ENCODE results near the gene MICOS13.
"Not testable (repeated sequence)": the region's sequence is repeated elsewhere in the genome, so short reads cannot be mapped to it uniquely, and the experiment has no call there.

The MICOS13 gene

GRCh38 chr19:5680437-5681368 is at the start of gene MICOS13, which contains the start of gene HSD11B1L:
MICOS13 (minus strand) TSS chr19:5680516; CDS start chr19:5680486, 30 bp downstream.
HSD11B1L (plus strand) TSS chr19:5681027; CDS start chr19:5684833, 3,806 bp downstream.
- DNase-seq = peak; percentile 96

- DNase-seq = no peak
Observed at GRCh38 chr19:5727453-5728050, 47.2 kb upstream of the MICOS13 start.

- DNase-seq = peak; percentile 97
Observed at GRCh38 chr19:5719961-5720790, 39.9 kb upstream of the MICOS13 start, which contains the start of the genes CATSPERD and LONP1. CATSPERD (plus strand) TSS chr19:5720637; CDS start chr19:5720738, 101 bp downstream. LONP1 (minus strand) TSS chr19:5720146; CDS start chr19:5720132, 14 bp downstream.

GRCh38 chr19:5719274-5719960 is 39.1 kb upstream of the MICOS13 start:
- no peak for DNase-seq

GRCh38 chr19:5718579-5719273 is 38.4 kb upstream of the MICOS13 start:
- no peak for DNase-seq

GRCh38 chr19:5718037-5718578 is 37.8 kb upstream of the MICOS13 start:
- DNase-seq = no peak

- DNase-seq = no peak
Observed at GRCh38 chr19:5717215-5717935, 37.1 kb upstream of the MICOS13 start.

- DNase-seq = no peak
Observed at GRCh38 chr19:5714816-5715215, 34.5 kb upstream of the MICOS13 start.

- DNase-seq = no peak
Observed at GRCh38 chr19:5713228-5713627, 32.9 kb upstream of the MICOS13 start.

GRCh38 chr19:5711713-5712161 is 31.4 kb upstream of the MICOS13 start:
- no peak for DNase-seq

- no peak for DNase-seq
Observed at GRCh38 chr19:5711025-5711424, 30.7 kb upstream of the MICOS13 start.

GRCh38 chr19:5707576-5708575 is 27.6 kb upstream of the MICOS13 start:
- DNase-seq = no peak

- no peak for DNase-seq
Observed at GRCh38 chr19:5706876-5707573, 26.7 kb upstream of the MICOS13 start.

- DNase-seq = no peak
Observed at GRCh38 chr19:5705552-5705951, 25.2 kb upstream of the MICOS13 start.

- no peak for DNase-seq
Observed at GRCh38 chr19:5703819-5704818, 23.8 kb upstream of the MICOS13 start.

GRCh38 chr19:5702053-5702410 is 21.7 kb upstream of the MICOS13 start:
- not testable (repeated sequence) for DNase-seq

GRCh38 chr19:5700455-5701092 is 20.3 kb upstream of the MICOS13 start:
- DNase-seq = no peak

Data from NCI-H2107 (cell line).